HG02759 (cell line): Measurements from ENCODE around the gene MRC2.
"Not testable (repeated sequence)": the region's sequence is repeated elsewhere in the genome, so short reads cannot be mapped to it uniquely, and the experiment has no call there.

Experiments
- ATAC-seq: cut with Tn5 transposase; IDR thresholded peaks from one replicate; pipeline ENCODE4 v1.9.1; 2021; ENCODE audit warnings: mild to moderate bottlenecking, moderate library complexity; ENCODE audit not compliant: unreplicated experiment

The MRC2 gene

GRCh38 chr17:62613095-62613494 is 14.4 kb upstream of the MRC2 start:
- not testable (repeated sequence) for ATAC-seq

- no peak for ATAC-seq
Observed at GRCh38 chr17:62614142-62614541, 13.3 kb upstream of the MRC2 start.

GRCh38 chr17:62615503-62615902 is 12.0 kb upstream of the MRC2 start:
- no peak for ATAC-seq

GRCh38 chr17:62616993-62617893 is 10.2 kb upstream of the MRC2 start:
- no peak for ATAC-seq

- no peak for ATAC-seq
Observed at GRCh38 chr17:62617894-62618472, 9.5 kb upstream of the MRC2 start.

- ATAC-seq: no peak
Observed at GRCh38 chr17:62618647-62619416, 8.6 kb upstream of the MRC2 start.

- ATAC-seq: no peak
Observed at GRCh38 chr17:62619417-62620155, 7.9 kb upstream of the MRC2 start.

GRCh38 chr17:62621223-62621622 is 6.2 kb upstream of the MRC2 start:
- no peak for ATAC-seq

- no peak for ATAC-seq
Observed at GRCh38 chr17:62625184-62625869, 2.1 kb upstream of the MRC2 start.

- ATAC-seq: no peak
Observed at GRCh38 chr17:62625870-62626200, 1.6 kb upstream of the MRC2 start.

- no peak for ATAC-seq
Observed at GRCh38 chr17:62626719-62627218, 701 bp upstream of the MRC2 start.

GRCh38 chr17:62627904-62628633 is 599 bp downstream of the MRC2 start:
- ATAC-seq: peak; percentile 33

- ATAC-seq: no peak
Observed at GRCh38 chr17:62628831-62629555, 1.5 kb downstream of the MRC2 start.

- ATAC-seq: no peak
Observed at GRCh38 chr17:62629556-62630364, 2.3 kb downstream of the MRC2 start.

- ATAC-seq: no peak
Observed at GRCh38 chr17:62630365-62631085, 3.1 kb downstream of the MRC2 start.

GRCh38 chr17:62631086-62631935 is 3.8 kb downstream of the MRC2 start:
- no peak for ATAC-seq
